Inferior parietal cortex (tissue), 1 donor: Measurements from ENCODE around the gene ZP1.

ENCODE experiments used
- DNase-seq: peaks from one replicate; pipeline ENCODE4 v3.0.0-alpha.2; 2016; ENCODE audit errors: extremely low spot score

ZP1 gene

GRCh38 chr11:60859616-60860250, 7.6 kb upstream of the ZP1 start:
- no peak for DNase-seq

- DNase-seq: no peak
Observed at GRCh38 chr11:60860943-60861342, 6.4 kb upstream of the ZP1 start.

DNA sequence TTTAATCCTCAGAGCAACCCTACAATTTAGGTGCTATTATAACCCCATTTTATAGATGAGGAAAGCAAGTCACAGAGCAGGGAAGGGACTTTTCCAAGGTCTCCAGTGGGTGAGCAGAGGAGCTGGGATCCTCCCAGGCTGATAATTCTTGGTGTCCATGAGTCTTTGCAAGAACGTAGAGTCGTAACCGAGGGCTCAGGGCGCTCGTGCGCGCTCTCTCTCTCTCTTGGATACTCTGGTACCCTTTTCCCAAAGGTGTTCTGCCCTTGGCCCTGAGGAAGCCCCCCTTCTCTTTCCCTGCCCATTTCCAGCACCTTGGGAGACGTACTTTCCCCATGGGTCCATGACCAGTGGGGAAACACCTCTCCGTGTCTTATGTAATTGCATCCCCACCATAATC, 5.2 kb upstream of the ZP1 start:
- DNase-seq: no peak

GRCh38 chr11:60863550-60864521, 3.5 kb upstream of the ZP1 start:
- DNase-seq: no peak

- DNase-seq: no peak
Observed at GRCh38 chr11:60864856-60865513, 2.4 kb upstream of the ZP1 start.

GRCh38 chr11:60867871-60868681, 734 bp downstream of the ZP1 start:
- no peak for DNase-seq

- no peak for DNase-seq
Observed at GRCh38 chr11:60868682-60869450, 1.5 kb downstream of the ZP1 start.

DNA sequence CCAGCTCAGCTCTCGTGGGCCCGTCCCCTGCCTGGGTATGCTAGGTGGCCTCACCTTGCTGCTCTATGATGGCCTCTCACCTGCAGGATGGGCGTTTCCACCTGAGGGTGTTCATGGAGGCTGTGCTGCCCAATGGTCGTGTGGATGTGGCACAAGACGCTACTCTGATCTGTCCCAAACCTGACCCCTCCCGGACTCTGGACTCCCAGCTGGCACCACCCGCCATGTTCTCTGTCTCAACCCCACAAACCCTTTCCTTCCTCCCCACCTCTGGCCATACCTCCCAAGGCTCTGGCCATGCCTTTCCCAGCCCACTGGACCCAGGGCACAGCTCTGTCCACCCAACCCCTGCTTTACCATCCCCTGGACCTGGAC, 2.1 kb downstream of the ZP1 start:
- no peak for DNase-seq

- DNase-seq: no peak
Observed at GRCh38 chr11:60870276-60870675, 2.9 kb downstream of the ZP1 start.

DNA sequence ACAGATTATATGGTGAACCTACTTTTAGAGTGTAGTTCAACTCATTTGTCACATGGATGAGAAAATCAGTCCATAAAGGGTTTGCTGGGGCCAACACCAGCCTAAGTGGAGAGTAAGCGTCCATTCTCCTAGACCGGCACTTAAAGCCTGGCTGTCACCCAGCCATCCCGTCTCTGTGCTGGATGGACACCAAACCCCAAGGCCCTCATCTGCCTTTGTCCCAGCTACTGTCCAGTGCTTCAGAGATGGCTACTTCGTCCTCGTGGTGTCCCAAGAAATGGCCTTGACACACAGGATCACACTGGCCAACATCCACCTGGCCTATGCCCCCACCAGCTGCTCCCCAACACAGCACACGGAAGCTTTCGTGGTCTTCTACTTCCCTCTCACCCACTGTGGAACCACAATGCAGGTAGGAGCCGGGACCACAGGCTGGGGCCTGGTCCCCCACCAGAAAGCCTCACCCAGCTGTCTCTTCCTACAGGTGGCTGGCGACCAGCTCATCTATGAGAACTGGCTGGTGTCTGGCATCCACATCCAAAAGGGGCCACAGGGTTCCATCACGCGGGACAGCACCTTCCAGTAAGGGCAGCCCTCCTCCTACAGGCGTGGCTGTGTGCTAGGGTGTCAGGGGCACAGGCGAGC, 3.5 kb downstream of the ZP1 start:
- no peak for DNase-seq

- DNase-seq: no peak
Observed at GRCh38 chr11:60871378-60872061, 4.2 kb downstream of the ZP1 start.

DNA sequence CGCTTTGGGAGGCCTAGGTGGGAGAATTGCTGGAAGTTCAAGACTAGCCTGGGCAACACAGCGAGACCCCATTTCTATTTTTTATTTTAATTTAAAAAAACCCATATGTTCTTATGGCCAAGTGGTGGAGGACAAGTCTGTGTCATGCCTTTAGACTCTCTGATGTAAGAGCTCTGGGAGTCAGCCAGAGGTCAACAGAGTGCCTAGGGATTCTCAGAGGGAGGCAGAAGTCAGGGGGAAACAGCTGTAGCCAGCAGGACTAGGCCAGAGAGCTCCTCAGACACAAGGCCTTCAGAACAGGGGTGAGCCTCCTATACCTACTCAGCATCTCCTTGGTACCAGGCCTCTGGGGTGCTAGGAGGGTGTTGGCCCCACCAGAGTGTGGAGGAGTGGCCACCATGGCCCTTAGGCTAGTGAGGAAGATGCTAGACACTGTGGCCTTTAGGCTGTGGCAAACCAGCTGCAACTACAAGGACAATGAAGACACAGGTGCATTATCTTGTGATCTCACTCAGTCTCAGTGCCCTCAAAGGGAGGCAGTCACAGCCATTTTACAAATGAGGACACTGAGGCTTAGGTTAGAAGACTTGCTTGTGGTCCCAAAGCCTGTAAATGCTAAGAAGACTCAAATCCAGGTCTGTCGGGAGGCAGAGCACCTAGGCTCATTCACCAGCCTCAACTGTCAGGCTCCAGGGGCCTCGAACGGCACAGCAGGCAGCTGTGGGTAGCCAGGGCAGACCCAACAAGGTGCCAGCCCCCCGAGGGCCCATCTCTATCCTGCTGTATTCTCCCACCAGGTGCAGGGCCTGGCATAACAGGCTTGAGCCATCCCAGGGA, 5.0 kb downstream of the ZP1 start:
- no peak for DNase-seq

DNA sequence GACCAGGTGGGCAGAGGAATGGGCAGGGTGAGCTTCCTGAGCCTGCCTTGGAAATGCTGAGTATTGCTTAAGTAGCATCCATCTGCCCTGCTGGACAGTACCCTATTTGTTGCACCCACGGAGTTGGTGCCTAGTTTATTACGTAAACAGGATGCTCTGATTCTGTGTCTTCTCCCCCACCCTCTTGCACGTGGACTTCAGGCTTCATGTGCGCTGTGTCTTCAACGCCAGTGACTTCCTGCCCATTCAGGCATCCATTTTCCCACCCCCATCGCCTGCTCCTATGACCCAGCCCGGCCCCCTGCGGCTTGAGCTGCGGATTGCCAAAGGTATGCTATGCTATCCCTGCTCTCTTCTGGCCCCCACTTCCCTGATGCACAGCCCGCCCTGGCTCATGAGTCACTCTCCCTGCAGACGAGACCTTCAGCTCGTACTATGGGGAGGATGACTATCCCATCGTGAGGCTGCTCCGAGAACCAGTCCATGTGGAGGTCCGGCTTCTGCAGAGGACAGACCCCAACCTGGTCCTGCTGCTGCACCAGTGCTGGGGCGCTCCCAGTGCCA, 5.7 kb downstream of the ZP1 start:
- no peak for DNase-seq

DNA sequence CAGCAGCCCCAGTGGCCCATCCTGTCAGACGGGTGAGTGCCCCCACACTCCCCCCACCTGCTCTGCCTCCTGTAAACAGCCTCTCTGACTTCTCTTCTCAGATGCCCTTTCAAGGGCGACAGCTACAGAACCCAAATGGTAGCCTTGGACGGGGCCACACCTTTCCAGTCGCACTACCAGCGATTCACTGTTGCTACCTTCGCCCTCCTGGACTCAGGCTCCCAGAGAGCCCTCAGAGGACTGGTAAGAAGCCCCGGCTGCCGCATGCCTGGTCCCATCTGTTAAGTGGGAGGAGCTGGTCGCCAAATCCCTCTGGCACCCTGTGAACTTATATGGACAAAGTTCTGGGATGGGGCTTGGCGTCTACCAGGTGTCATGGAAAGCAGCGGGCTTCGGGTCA, 6.2 kb downstream of the ZP1 start:
- no peak for DNase-seq

- DNase-seq: no peak
Observed at GRCh38 chr11:60874421-60875365, 7.4 kb downstream of the ZP1 start.

DNA sequence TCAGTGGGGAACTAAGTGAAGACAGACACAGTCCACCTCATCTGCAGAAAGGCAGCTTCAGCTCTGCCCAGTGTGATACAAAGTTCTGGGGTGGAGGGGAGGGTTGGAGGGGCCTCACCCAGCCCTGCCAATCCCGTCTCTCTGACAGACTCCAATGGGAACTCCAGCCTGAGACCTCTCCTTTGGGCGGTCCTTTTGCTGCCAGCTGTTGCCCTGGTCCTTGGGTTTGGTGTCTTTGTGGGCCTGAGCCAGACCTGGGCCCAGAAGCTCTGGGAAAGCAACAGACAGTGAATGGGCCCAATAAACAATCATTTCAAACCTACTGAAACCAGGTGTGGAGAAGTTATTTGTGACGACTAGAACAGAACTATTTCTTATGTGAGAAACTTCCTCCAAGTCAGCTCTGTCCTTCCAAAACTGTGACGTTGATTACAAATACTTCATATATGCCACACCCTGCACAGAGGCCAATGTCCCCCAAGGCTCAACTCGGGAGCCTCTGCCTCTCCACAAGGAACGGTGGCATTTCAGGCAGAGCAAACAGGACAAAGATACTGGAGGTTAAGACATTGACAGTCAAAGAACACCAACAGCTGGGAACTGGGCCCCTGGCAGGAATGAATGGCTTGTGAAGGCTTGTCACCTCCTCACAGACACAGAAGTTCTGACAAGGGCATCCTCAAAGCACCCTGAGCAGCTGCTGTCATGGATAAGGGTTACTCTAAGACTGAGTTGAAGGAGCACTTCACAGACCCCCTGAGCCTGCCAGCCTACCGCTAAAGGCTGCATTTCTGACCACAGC, 8.2 kb downstream of the ZP1 start:
- DNase-seq: no peak

DNA sequence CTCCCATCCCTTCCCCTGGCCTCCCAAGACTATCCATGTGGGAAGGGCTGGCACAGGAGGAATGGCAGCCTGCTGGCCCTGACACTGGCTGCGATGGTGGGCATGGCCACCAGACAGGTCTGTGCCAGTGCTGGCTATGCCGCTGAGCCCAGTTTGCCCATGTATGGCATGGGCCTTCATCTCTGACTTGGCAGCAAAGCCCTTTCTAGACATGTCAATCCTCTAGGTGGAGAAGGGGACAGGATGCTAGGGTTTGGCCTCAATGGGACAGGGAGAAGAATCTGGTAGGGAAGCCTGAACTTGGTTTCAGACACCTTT, 8.8 kb downstream of the ZP1 start:
- DNase-seq: no peak
